Dedifferentiated amniotic fluid mesenchymal stem cell (primary cell): ENCODE measurements around the gene PGAM4.
"Not testable (repeated sequence)": the region's sequence is repeated elsewhere in the genome, so short reads cannot be mapped to it uniquely, and the experiment has no call there.

Source experiments
- DNase-seq: peaks from one replicate; pipeline ENCODE4 v3.0.0-alpha.2; 2016; ENCODE audit errors: extremely low spot score

The PGAM4 gene

DNA sequence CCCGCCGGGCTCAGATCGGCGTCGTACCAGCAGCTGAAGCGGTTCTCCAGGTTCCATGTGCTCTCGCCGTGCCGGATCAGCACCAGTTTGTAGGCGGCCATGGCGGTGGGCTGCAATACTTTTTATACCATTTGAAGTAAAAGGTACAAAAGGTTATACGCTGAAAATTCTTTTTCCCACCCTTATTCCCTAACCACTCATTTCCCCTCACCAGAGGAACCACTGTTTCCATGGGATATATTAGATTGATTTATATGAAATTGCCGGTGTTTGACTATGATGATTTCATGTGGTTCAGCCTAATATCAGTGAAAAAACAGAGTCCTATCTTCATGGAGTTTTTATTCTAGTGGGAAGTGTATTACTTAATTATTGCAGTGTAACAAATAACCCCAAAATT, at the start of gene PGAM4:
Gene PGAM4, minus strand, starts transcription at position 101 of the 400 bp plus-strand sequence. Its CDS starts 0 bp downstream, at position 101.
- no peak for DNase-seq

DNA sequence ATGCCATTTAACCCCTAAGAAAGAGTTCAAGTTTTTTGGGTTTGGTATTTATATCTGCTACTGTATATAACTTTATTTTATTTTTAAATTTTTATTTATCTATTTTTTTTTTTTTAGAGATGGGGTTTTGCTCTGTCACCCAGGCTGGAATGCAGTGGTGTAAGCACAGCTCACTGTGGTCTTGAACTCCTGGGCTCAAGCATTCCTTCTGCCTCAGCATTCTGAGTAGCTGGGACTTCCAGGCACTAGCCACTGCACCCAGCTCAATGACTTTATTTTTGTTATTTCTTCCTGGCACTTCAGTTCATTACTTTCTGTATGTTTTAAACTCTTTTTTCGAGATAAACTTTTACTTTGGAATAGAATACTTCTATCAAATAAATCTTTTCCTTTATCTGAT, 42.4 kb upstream of the PGAM4 start:
- DNase-seq = no peak

DNA sequence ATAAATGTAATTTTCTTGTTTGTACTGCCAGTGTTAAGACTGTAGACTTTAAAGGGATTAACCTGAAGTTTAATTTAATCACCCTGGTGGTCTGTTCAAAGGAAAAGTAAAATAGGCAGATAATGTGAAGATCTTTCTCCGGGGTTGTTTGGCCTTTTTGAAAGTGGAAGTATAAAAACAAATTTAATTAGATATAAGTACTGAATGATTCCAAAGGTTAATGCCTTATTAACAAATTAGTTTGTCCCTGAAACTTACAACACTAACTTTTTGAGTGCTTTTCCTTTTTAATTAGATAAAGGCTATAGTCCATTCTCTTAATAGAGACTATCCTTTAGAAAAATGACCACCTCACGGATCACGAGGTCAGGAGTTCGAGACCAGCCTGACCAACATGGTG, 10.4 kb upstream of the PGAM4 start:
- DNase-seq = no peak

GRCh38 chrX:77977518-77977917, 8.1 kb upstream of the PGAM4 start:
- no peak for DNase-seq

DNA sequence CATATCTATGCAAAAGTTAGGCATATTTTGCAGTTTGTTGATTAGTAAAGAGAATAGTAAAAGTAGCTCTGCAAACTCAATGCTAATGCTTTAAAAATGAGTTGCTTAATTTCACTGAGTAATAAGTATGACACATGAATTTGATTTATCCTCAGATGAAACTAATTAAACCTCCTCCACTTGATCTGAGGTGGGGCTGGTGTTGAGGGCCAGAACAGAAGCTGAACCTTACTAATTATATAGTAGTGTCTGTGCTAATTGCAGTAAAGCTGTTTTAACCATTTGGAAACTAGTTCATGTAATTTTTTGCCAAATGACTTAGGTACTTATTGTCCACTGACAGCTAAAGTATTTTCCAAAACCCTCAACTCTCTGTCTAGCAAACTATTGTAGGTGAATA, 7.7 kb upstream of the PGAM4 start:
- no peak for DNase-seq

- no peak for DNase-seq
Measured at GRCh38 chrX:77975755-77976154, 6.3 kb upstream of the PGAM4 start.

DNA sequence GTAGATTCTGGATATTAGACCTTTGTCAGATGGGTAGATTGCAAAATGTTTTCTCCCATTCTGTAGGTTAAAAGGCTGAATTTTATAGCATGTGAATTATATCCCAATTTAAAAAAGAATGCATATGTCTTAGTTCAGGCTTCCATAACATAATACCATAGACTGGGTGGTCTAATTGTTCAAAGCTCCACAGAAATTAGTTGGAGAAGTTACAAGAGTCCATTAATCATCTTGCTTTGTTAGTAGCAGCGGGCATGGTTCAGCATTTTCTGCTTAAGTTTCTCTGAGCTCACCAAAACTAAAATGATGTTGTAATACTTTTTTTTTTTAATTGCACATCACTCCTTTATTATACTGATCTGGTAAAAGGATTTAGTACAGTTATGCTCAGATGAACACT, 1.8 kb downstream of the PGAM4 start:
- DNase-seq = no peak

DNA sequence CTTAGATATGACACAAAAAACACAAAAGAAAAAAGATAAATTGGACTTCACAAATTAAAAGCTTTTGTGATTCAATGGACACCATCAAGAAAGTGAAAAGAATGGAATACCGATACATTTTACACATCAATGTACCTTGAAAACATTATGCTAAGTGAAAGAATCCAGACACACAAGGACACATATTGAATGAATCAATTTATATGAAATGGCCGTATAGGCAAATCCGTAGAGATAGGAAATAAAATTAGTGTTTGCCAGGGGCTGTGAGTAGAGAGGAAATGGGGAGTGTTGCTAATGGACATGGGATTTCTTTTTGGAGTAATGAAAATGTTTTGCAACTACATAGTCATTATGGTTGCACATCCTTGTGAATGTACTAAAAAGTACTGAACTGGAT, 3.1 kb downstream of the PGAM4 start:
- no peak for DNase-seq

- DNase-seq = no peak
Measured at GRCh38 chrX:77962068-77962902, 7.2 kb downstream of the PGAM4 start.

GRCh38 chrX:77961063-77961462, 8.4 kb downstream of the PGAM4 start:
- DNase-seq = no peak

- no peak for DNase-seq
Measured at GRCh38 chrX:77960567-77960966, 8.9 kb downstream of the PGAM4 start.

GRCh38 chrX:77953708-77954107, 15.7 kb downstream of the PGAM4 start:
- DNase-seq = no peak

DNA sequence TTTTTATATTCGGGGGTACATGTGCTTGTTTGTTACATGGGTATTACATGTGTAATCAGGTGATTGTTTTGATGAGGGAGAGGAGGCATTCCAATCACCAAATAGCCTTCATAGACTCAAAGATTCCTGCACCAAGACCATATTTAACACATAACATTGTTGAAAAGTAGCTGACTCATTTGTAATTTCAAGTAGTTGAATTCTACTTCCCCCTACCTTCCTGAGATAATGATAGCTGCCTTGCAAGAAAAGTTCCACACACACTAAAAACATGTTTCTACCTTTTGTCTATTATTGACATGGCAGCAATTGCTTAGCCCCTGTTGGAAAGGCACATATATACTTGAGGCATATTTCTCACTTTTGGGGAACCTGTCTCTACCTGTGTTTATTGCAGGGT, 16.1 kb downstream of the PGAM4 start:
- DNase-seq = no peak

GRCh38 chrX:77952173-77952572, 17.3 kb downstream of the PGAM4 start:
- DNase-seq = no peak

DNA sequence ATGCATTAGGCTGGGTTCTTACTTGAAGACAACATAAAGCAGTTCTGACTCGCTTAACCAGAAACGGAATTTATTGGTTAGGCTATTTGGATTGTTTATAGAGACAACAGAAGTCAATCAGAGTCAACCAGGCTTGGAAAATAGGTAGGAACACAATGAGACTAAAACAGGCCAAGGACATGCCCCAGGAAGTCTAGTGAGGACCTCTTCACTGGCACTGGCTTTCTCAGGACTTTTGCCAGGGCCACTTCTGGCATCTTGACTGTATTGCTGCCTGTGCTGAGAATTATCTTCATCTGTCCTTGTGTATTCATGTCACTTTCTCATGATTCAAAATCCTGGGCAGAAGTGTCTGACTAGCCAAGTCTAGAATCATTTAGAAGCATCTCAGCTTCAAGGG, 19.6 kb downstream of the PGAM4 start:
- DNase-seq = no peak

- DNase-seq = no peak
Measured at GRCh38 chrX:77946571-77946970, 22.9 kb downstream of the PGAM4 start.

DNA sequence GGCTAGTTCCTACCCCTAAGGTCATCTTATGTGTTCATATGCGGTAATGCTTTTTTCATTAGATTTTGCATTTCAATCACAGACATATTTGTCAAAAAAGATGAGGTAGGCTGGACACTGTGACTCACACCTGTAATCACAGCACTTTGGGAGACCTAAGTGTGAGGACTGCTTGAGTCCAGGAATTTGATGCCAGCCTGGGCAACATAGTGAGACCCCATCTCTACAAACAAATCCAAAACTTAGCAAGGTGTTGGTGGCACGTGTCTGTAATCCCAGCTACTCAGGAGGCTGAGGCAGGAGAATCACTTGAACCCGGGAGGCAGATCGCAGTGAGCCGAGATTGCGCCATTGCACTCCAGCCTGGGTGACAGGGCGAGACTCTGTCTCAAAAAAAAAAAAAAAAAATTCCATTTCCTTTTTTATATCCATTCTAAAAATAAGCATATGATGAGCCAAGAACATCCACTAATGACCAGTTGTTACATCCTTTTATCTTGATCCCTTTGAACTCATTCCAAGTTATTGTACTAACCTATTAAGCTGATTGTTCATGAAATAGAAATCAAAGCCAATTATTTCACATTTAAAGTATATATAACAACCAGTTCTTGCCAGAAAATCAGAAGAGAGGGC, 23.4 kb downstream of the PGAM4 start:
- no peak for DNase-seq

DNA sequence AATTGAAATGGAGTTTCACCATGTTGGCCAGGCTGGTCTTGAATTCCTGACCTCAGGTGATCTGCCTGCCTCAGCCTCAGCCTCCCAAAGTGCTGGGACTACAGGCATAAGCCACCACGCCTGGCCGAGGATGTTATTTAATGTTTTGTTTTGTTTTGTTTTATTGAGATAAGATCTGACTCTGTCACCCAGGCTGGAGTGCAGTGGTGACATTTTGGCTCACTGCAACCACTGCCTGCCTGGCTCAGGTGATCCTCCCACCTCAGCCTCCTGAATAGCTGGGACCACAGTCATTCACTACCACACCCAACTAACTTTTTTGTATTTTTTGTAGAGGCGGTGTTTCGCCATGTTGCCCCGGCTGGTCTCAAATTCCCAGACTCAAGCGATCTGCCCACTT, 24.4 kb downstream of the PGAM4 start:
- DNase-seq = not testable (repeated sequence)

DNA sequence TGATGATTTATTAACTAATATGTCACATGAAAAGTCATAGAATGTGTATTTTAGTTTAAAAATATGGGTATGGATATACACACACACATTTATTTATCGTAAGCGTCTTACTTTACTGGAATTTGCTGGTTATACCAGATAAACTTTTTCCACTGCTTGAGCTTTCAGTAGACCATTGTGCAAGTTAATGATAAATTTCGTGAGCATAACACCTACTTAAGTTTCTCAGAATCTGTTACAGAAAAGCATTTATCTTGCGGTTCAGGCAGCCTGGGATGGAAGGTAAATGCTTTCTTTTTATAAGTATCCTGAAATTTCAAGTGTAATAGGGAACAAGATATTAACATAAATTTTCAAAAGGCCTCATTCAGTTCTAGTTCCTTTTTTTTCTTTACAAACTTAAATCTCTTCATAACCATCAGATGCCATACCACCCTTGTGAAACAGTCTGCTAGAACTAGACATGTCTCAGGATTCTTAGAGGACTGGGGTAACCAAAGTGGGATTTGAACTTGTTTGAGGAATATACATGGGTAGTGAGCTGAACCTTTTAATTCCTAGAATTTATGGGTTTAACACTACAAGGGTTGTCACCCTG, 31.3 kb downstream of the PGAM4 start:
- no peak for DNase-seq

DNA sequence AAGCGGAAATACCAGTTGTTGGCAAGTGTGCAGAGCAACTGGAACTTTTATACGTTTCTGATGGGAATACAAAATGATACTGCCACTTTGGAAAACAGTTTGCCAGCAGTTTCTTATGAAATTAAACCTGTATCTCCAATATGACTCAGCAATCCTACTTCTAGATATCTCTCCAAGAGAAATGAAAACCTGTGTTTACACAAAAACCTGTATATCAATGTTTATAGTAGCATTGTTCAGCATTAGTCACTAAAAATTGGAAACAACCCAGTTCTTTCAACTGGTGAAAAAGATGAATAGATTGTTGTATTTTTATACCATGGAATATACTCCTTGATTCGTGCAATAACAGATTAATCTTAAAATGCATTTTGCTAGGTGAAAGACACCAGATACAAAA, 32.1 kb downstream of the PGAM4 start:
- no peak for DNase-seq

DNA sequence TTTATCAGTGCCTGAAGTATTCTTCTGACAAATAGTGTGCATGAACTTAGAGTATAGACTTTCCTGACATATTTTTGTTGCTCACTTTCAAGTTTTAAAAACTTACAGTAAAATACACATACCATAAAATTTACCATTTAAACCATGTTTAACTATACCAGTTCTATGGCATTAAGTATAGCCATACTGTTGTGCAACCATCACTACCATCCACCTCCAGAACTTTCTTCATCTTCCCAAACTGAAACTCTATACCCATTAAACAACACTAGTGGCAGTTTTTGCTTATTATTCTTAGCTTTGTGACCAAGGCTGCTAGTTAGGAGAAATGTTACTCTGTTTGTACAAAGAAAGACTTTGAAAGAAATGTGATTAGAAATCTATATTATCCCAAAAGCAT, 33.1 kb downstream of the PGAM4 start:
- no peak for DNase-seq

DNA sequence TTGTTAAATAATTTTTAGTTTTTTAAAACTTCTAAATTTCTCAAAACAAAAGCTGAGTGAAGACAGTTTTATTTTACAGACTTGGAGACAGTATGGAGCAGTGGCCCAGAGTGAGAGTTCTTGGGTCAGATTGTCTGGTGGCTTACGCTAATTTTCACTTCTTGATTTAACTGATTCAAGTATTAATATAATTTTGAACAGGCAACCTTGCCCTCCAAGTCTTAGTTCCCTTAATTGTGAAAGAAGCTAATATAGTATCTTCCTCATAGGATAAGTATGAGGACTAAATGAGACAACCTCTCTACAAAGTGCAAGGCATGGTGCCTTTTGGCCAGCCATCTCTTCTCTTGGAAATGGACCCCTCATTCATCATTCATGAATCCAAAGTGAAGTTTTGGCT, 33.6 kb downstream of the PGAM4 start:
- no peak for DNase-seq

- no peak for DNase-seq
Measured at GRCh38 chrX:77930581-77930980, 38.9 kb downstream of the PGAM4 start.
